HS-5 (cell line): ENCODE measurements around the gene TTC23.

Experiments used
- DNase-seq: peaks from one replicate; pipeline ENCODE4 v3.0.0-alpha.2; 2012; ENCODE audit warnings: low read depth

TTC23 gene

DNA sequence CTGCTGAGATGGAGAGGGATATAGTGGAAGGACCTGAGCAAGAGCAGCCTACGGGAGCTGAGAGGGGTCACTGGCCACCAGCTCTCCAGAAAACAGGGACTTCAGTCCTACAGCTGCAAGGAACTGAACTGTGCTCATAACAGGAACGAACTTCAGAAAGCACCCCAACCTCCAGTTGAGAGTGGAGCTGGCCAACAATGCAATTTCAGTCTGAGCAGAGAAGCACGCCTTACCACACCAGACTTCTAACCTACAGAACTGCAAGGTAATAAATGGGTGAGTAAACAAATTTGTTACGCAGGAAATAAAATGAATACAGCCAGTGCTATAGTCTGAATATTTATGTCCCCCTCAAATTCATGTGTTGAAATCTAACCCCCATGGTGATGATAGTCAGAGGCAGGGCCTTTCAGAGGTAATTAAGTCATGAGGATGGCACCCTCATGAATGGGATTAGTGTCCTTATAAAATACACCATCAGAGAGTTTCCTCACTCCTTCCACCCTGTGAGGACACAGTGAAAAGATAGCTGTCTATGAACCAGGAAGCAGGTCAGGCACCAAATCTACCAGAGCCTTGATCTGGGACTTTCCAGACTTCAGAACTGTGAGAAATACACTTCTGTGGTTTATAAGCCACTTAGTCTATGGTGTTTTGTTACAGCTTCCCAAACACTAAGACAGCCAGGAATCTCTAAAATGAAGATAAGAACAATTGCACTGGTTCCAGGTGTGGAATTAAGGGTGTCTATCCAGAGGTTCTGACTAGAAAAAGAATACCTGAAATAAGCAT lies 85.9 kb downstream of the TTC23 start:
- DNase-seq, result no peak

GRCh38 chr15:99158626-99159412 lies 90.6 kb downstream of the TTC23 start:
- no peak for DNase-seq

- no peak for DNase-seq
These were observed 91.9 kb downstream of the TTC23 start for GRCh38 chr15:99157456-99157855.

DNA sequence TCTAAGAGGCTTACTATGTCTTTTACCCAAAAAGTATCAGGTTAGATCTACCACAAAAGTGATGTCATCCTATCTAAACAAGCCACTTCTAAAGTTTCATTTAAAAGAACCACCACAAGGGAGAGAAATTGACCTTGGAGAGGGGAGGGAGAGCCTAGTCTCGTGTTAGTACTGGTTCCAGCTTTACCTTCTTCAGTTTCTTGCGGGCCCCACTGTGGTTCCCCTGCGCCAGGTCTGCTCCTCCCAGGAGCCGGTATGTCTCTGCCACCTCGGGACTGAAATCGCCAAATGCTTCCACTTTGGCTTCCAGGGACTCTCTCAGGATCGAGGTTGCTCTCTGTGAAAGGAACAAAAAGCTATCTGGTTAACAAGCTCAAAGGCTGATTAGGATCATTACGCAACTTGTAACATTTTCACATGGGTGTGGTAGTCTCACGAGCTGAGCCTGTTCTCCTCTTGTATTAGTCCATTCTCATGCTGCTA lies 93.4 kb downstream of the TTC23 start:
- DNase-seq, result no peak

DNA sequence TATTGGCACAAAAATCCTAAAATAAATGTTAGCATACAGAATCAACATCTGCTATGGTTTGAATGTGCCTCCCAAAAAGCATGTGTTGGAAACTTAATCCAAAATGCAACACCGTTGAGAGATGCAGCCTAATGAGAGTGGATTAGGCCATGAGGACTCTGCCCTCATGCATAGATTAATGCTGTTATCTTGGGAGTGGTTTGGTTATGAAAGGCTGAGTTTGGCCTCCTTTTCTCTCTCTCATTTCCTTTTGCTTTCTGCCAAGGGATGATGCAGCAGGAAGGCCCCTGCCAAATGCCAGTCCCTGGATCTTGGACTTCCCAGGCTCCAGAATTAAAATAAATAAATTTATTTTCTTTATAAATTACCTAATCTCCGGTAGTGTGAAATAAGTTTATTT lies 95.1 kb downstream of the TTC23 start:
- no peak for DNase-seq

- DNase-seq, result no peak
These were observed 96.3 kb downstream of the TTC23 start for GRCh38 chr15:99153026-99153535.

DNA sequence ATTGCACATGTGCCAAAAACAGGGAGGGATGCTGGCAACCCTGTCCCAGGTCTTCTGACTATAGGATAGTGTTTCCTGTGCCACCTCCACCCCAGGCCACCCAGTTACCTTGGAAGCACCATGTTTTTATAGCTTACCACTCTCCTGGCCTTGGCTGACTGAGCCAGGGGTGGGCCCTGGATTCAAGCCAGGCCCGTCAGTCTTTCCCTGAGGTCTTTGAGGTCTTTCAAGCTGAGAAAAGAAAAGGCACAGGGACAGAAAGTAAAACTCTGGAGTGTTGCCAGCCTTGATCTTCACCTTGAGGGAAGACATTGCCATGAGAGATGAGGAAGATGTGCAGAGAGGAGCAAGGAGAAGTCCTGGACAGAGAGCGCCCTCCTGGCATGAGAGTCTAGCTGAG lies 98.2 kb downstream of the TTC23 start:
- no peak for DNase-seq

DNA sequence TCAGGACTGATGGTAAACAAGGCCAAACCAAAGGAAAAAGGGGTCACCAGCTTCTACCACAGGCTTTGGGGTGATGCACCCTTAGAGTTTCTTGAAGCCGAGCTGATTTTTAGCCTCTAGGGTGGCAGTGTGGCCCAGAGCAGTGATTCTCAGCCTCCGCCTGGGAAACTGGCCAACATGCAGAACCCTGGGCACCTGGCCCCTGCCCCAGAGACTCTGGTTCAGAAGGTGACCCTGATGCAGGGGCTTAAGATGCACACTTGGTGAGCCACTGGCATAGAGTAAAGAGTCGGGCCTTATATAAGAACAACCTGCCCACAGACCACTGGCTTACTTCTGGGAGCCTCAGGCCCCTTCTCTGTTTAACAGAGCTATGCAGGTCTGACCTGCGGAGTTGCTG lies 100.0 kb downstream of the TTC23 start:
- DNase-seq, result no peak

- no peak for DNase-seq
These were observed 100.5 kb downstream of the TTC23 start for GRCh38 chr15:99148851-99149276.

- no peak for DNase-seq
These were observed 102.7 kb downstream of the TTC23 start for GRCh38 chr15:99146661-99147060.

DNA sequence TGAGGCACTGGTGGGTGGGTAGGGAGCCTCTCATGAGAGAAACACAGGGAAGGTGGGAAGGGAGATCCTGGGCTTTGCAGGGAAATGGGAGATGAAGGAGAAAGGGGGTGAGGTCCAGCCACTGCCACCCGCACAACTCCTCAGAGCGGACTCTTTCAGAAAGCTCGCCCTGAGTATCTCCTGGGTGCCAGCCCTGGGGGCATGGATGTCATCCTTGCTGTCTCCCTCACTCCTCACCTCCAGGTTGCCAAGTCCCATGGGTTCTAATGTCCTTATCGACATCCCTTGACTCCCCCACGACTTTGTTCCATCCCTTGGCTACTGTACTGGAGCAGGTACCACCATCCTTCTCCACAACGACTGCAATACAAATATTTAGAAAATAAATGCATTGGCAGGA lies 103.6 kb downstream of the TTC23 start:
- no peak for DNase-seq

- DNase-seq, result no peak
These were observed 104.4 kb downstream of the TTC23 start for GRCh38 chr15:99145005-99145404.

- DNase-seq, result no peak
These were observed 105.4 kb downstream of the TTC23 start for GRCh38 chr15:99143655-99144610.

DNA sequence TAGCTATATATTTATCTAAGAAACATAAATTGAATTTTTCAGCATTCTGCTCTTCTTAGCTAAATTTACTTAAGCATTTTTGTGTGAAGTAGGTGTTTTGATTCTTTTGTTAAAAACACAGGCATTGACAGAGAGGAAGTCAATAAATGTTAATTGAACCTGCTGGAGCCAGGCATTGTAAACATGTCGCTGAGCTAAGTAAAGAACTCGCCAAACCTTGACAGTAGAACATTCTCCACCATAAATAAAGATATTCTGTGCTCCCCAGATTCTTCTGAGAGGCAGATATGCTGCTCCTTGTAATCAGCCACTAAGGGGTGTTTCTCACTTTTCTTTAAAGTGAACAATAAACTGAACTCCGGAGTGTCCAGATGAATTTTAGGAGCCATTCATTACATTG lies 106.1 kb downstream of the TTC23 start:
- DNase-seq, result no peak

DNA sequence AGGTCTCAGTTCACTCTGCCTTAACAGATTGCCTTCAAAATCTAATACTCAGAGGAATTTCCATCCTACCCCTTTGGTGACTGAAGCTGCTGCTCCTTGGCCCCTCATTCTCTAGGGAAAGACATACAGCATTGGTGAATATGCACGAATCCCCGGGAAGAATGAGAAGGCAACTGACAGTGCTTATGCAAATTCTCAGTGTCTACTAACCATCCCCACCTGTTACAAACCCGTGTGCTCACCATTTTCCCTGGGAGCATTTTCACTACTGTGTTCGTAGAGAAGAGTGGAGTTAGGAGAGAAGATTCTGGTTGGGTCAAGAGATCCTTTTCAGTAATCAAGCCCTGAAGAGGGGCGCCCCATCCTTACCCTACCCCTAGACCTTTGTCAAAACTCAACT lies 106.8 kb downstream of the TTC23 start:
- no peak for DNase-seq

GRCh38 chr15:99141943-99142342 lies 107.4 kb downstream of the TTC23 start:
- no peak for DNase-seq

DNA sequence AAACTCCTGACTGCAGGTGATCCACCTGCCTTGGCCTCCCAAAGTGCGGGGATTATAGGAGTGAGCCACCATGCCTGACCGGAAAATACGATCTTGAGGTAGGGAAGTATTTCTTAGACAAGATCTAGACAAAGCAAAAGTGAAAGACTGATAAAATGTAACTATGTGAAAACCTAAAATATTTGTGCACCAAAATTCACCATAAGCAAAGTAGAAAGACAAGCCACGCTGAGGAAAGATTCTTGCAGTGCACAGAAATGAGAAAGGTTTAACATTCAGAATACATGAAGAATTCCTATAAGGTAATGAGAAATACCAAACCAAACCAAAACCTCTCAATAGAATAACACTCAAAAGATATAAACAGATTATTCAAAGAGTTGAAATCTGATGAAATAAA lies 108.8 kb downstream of the TTC23 start:
- DNase-seq, result no peak

DNA sequence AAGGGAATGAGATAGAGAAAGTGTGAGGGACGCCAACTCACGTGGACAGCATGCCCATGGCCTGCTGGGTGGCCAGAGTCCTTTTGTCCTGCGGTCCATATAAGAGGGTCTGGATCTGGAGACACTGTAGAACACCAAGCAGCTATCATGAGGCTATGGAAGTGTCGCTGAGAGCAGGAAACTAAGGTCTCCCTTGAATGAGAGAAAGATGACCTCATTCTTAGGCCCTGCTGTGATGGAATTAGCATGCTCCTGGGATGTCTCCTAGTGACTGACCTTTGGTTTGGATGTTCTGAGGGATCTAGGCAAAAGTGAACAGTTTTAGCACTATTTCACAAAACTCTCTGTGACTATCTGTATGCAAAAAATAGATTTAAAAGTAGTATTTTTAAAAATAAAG lies 110.1 kb downstream of the TTC23 start:
- no peak for DNase-seq

DNA sequence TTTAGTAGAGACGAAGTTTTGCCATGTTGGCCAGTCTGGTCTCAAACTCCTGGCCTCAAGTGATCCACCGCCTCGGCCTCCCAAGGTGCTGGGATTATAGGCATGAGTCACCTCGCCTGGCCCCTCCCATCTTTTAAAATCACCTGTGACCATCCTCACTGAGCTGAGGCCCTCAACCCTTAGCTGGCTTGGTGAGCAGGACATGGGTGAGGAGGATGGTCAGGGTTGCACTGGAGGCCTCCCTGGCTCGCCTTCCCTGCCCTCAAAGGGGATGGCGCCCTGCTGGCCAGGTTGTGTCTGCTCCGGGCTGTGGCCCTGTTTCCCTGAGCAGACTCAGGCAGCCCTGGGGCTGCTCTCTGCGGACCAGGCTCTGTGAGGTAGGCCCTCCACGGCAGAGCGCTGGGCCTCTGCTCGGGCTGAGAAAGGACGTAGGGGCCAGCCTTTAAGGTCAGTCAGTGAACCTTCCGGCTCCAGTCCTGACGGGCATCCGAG lies 110.8 kb downstream of the TTC23 start:
- no peak for DNase-seq

DNA sequence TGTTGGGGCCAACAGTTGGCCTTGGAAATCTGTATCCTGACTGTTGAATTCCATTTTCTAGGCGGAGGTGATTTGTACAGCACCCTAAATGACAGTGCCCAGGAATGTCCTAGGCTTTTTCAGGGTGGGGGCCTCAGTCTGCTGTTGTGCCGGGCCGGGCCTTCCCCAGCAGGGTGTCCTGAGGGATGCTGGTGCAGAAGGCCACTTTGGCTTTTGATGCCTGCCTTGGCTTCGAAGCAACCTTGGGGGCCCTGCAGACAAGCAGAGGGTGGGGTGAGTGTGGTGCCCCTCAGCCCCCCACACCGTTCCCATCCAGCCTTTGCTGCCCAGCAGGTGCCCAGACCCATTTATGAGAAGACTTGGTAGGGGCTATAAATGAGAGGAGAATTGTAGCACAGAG lies 111.5 kb downstream of the TTC23 start:
- DNase-seq, result no peak

- no peak for DNase-seq
These were observed 112.3 kb downstream of the TTC23 start for GRCh38 chr15:99137111-99137546.

DNA sequence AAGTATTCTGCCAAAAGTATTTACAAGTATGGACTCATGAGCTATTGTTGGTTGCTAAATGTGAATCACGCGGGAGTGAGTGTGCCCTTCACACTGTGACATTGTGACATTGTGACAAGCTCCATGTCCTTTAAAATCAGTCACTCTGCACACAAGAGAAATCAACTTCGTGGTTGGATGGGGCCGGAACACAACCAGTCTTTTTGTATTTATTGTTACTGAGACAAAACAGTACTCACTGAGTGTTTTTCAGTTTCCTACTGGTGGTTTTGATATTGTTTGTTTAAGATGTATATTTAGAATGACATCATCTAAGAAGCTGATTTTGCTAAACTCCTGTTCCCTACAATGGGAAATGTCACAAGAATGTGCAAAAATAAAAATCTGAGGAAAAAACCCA lies 114.2 kb downstream of the TTC23 start:
- DNase-seq, result no peak
